Activated CD8-positive, alpha-beta memory T cell treated with anti-CD3 and anti-CD28 coated beads for 1 hour (primary cell): Measurements from ENCODE around the gene GNA14.

Source experiments
- DNase-seq, 2 donors: peaks; one replicate each; pipeline ENCODE4 v3.0.0-alpha.2; 2020; ENCODE audit warnings: low read depth in 1 of 2; ENCODE audit errors: extremely low read depth in 1 of 2

The GNA14 gene

GRCh38 chr9:77543131-77543822 lies 104.8 kb downstream of the GNA14 start:
- DNase-seq, result no peak

GRCh38 chr9:77541600-77541999 lies 106.5 kb downstream of the GNA14 start:
- no peak for DNase-seq

- DNase-seq, result no peak
Observed at GRCh38 chr9:77541055-77541454, 107.1 kb downstream of the GNA14 start.

- no peak for DNase-seq
Observed at GRCh38 chr9:77534376-77535057, 113.6 kb downstream of the GNA14 start.

GRCh38 chr9:77533671-77534070 lies 114.5 kb downstream of the GNA14 start:
- no peak for DNase-seq

GRCh38 chr9:77532607-77533006 lies 115.5 kb downstream of the GNA14 start:
- no peak for DNase-seq

GRCh38 chr9:77531400-77531799 lies 116.7 kb downstream of the GNA14 start:
- DNase-seq, result no peak

- DNase-seq, result no peak
Observed at GRCh38 chr9:77523891-77524290, 124.2 kb downstream of the GNA14 start.

GRCh38 chr9:77521091-77521490 lies 127.0 kb downstream of the GNA14 start:
- DNase-seq, result no peak

GRCh38 chr9:77518688-77519087 lies 129.4 kb downstream of the GNA14 start:
- no peak for DNase-seq

GRCh38 chr9:77516781-77517180 lies 131.3 kb downstream of the GNA14 start:
- no peak for DNase-seq

- DNase-seq, result no peak
Observed at GRCh38 chr9:77514886-77515711, 133.0 kb downstream of the GNA14 start.

- no peak for DNase-seq
Observed at GRCh38 chr9:77513457-77513856, 134.7 kb downstream of the GNA14 start.

- DNase-seq, result no peak
Observed at GRCh38 chr9:77512876-77513275, 135.2 kb downstream of the GNA14 start.

GRCh38 chr9:77511525-77511924 lies 136.6 kb downstream of the GNA14 start:
- no peak for DNase-seq

- no peak for DNase-seq
Observed at GRCh38 chr9:77510666-77511065, 137.5 kb downstream of the GNA14 start.

- DNase-seq, result no peak
Observed at GRCh38 chr9:77508396-77508795, 139.7 kb downstream of the GNA14 start.

GRCh38 chr9:77507212-77507961 lies 140.7 kb downstream of the GNA14 start:
- no peak for DNase-seq

GRCh38 chr9:77505232-77505631 lies 142.9 kb downstream of the GNA14 start:
- no peak for DNase-seq

- DNase-seq, result no peak
Observed at GRCh38 chr9:77502568-77502967, 145.6 kb downstream of the GNA14 start.

GRCh38 chr9:77498891-77499290 lies 149.2 kb downstream of the GNA14 start:
- DNase-seq, result no peak
